Astrocyte of the cerebellum (primary cell): ENCODE data around the gene CDH10.

Experiments
- DNase-seq: peaks from one replicate; pipeline ENCODE4 v3.0.0-alpha.2; 2011; ENCODE audit warnings: low read depth
- H3K4me3 ChIP-seq: 2 replicates; pipeline ENCODE4 v1.5.1; 2011; ENCODE audit warnings: mild to moderate bottlenecking, low read depth, low read length, moderate library complexity
- CTCF ChIP-seq: IDR thresholded peaks from 2 replicates; pipeline ENCODE4 v1.5.1; 2012; ENCODE audit warnings: low read length, low read depth, moderate library complexity, mild to moderate bottlenecking; ENCODE audit errors: missing control alignments
- in situ Hi-C: cut with HindIII; loops from 2 replicates; pipeline ENCODE4 v1.10.0; 2017; ENCODE audit warnings: low sequenced_read_pairs

The CDH10 gene

DNA sequence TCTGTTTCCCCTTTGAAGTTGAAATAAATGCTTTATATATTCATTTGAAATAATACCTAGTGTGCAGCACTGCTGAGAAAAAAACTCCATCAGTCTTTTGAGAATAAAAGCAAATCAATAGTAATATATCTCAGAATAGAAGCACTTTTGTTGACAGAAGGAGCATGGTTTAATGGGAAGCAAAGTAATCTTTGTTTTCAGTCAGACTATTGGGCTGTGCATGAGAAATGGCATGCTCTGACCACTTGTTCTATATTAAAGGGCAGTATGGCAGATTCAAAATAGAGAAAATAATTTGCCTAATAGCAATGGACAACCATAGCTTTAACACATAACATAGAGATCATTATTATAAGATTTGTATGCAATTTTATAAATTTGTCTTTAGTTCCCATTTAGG lies 12.4 kb downstream of the CDH10 start:
- TF ChIP-seq CTCF, result no peak
- H3K4me3 ChIP-seq, result no peak overlapping the region
- no peak for DNase-seq
- in situ Hi-C loops, result no loop called here

- TF ChIP-seq CTCF, result no peak
- in situ Hi-C loops, result no loop called here
- H3K4me3 ChIP-seq, result no peak overlapping the region
- no peak for DNase-seq
Measured at GRCh38 chr5:24630918-24631317, 13.9 kb downstream of the CDH10 start.

DNA sequence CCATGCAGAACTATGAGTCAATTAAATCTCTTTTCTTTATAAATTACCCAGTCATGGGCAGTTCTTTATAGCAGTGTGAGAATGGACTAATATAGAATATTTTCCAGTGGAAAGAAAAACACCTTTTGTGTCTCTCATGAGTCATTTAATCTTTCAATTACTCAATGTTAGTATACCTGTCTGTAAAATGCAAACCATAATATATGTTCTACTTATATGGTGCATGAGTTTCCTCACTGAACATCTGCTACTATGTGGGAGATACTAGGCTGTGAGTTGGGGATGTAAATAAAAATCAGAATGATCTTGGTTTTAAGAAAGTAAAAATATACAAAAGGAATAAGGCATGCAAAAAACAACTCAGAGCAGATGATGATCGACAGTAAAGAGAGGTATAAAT lies 15.0 kb downstream of the CDH10 start:
- in situ Hi-C loops, result no loop called here
- no peak for TF ChIP-seq CTCF

GRCh38 chr5:24624872-24625271 lies 19.9 kb downstream of the CDH10 start:
- in situ Hi-C loops, result no loop called here

More for the DNA sequence above, 15.0 kb downstream of the CDH10 start:
- no peak overlapping the region for H3K4me3 ChIP-seq
- no peak for DNase-seq

GRCh38 chr5:24623624-24624023 lies 21.2 kb downstream of the CDH10 start:
- no peak overlapping the region for H3K4me3 ChIP-seq
- in situ Hi-C loops, result no loop called here
- no peak for TF ChIP-seq CTCF
- no peak for DNase-seq

More at GRCh38 chr5:24624872-24625271, 19.9 kb downstream of the CDH10 start:
- DNase-seq, result no peak
- H3K4me3 ChIP-seq, result no peak overlapping the region
- no peak for TF ChIP-seq CTCF

DNA sequence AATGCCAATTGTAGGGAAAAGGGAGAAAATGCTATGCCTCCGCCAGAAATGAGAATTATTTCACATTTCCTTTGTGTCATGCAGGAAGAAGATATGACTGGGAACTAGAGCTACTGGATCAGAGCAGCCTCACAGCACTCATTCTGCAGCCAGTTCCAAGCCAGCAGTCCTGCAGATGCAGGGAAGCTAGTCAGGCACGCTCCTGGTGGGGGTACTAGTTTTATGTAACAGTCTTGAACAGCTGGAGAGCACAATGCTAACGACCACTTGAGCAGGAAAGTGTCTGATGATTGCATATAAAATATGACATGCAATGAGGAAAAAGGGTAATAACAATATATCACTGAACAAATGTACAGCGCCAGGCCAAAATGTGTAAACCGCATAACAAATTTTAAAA lies 21.7 kb downstream of the CDH10 start:
- no peak for DNase-seq
- no peak for TF ChIP-seq CTCF
- H3K4me3 ChIP-seq, result no peak overlapping the region
- in situ Hi-C loops, result no loop called here

DNA sequence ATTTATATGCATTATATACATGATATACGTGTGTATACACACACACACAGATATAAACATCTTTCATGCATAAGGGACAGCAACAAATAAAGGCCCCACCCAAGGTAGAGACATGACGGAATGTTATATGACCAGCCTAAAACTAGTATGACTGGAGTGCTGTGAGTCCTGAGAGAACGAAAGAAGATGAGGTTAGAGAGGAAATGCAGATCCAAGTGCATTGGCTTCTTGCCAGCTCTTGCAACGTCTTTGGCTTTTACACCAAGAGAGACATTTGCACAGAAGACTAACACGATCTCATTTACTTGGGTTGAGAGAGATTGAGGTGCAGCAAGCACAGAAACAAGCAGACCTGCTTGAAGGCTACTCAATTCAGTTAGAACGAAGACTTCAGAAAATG lies 23.0 kb downstream of the CDH10 start:
- H3K4me3 ChIP-seq, result no peak overlapping the region
- DNase-seq, result no peak
- no peak for TF ChIP-seq CTCF
- in situ Hi-C loops, result no loop called here
